Activated CD8-positive, alpha-beta memory T cell treated with anti-CD3 and anti-CD28 coated beads, Interleukin-2, amount 10 ng/mL, durations not matched to agents 7 days and 5 days (primary cell): ENCODE results near the gene ZNF775. TPM values are rescaled to one million over a fixed set of nuclear protein-coding genes. Genes with fewer than 3 reads are reported as not detected.

Experiments used
- ATAC-seq: fragments of 150-1000 bp; cut with Tn5 transposase; one replicate; pipeline ENCODE4 v1.10.0; 2021; ENCODE audit warnings: moderate library complexity
- CTCF ChIA-PET: fragments of 350-600 bp; sonication (Branson Sonifier 250); formaldehyde crosslinking; loops from one replicate; lab custom pipeline; 2021; ENCODE audit warnings: antibody characterized with exemption; lab: Charles Lee
- DNase-seq: peaks from one replicate; pipeline ENCODE4 v3.0.0-alpha.2; 2020
- H3K27ac Mint-ChIP-seq: one replicate; pipeline ENCODE4 v1.8.0; 2021; ENCODE audit warnings: mild to moderate bottlenecking, mixed read lengths
- H3K27me3 Mint-ChIP-seq: one replicate; pipeline ENCODE4 v1.8.0; 2021; ENCODE audit warnings: mixed read lengths
- H3K36me3 Mint-ChIP-seq: one replicate; pipeline ENCODE4 v1.8.0; 2021; ENCODE audit warnings: mild to moderate bottlenecking, mixed read lengths
- H3K4me1 Mint-ChIP-seq: one replicate; pipeline ENCODE4 v1.8.0; 2021; ENCODE audit warnings: mixed read lengths
- H3K4me3 Mint-ChIP-seq: one replicate; pipeline ENCODE4 v1.8.0; 2021; ENCODE audit warnings: mild to moderate bottlenecking, moderate library complexity, mixed read lengths
- H3K9me3 Mint-ChIP-seq: one replicate; pipeline ENCODE4 v1.8.0; 2022; ENCODE audit warnings: low read depth, mixed read lengths
- total RNA-seq, 2 experiments: library from RNA; stranded (reverse); gene quantifications; one replicate each; pipeline ENCODE4 v1.2.3, GENCODE V29; 2021

ZNF775 gene
- total RNA-seq, 2 experiments from 2014 or later: 7.5 to 8.4 TPM

GRCh38 chr7:150339409-150339809 lies 39.7 kb upstream of the ZNF775 start:
- CTCF ChIA-PET: no interaction called here
- Mint-ChIP-seq H3K9me3 (no peaks in the 10 kb centered on the region), H3K27me3 (peaks cover 39% of the 10 kb centered on the region), H3K4me3 (no peak overlapping the region), H3K4me1 (peaks cover 8% of the 10 kb centered on the region), H3K27ac (no peak overlapping the region), H3K36me3 (no peaks in the 10 kb centered on the region)
- no peak for ATAC-seq
- DNase-seq: no peak

GRCh38 chr7:150340024-150340749 lies 38.9 kb upstream of the ZNF775 start:
- Mint-ChIP-seq H3K4me3 (no peak overlapping the region), H3K4me1 (peaks cover 8% of the 10 kb centered on the region), H3K9me3 (no peaks in the 10 kb centered on the region), H3K27ac (no peak overlapping the region), H3K36me3 (no peaks in the 10 kb centered on the region), H3K27me3 (peaks cover 41% of the 10 kb centered on the region)
- no peak for ATAC-seq
- CTCF ChIA-PET: no interaction called here
- no peak for DNase-seq

GRCh38 chr7:150340875-150341262 lies 38.3 kb upstream of the ZNF775 start:
- Mint-ChIP-seq H3K36me3 (no peaks in the 10 kb centered on the region), H3K27me3 (peaks cover 42% of the 10 kb centered on the region), H3K4me3 (no peak overlapping the region), H3K27ac (no peak overlapping the region), H3K9me3 (no peaks in the 10 kb centered on the region), H3K4me1 (peaks cover 8% of the 10 kb centered on the region)
- CTCF ChIA-PET: no interaction called here
- DNase-seq (no peak), ATAC-seq (no peak)

GRCh38 chr7:150341263-150342120 lies 37.6 kb upstream of the ZNF775 start, which contains the start of gene RARRES2:
Gene RARRES2, minus strand, starts transcription at chr7:150341629. Its CDS starts 1,020 bp downstream, at chr7:150340609.
- H3K4me1 Mint-ChIP-seq: peaks cover 8% of the 10 kb centered on the region
- DNase-seq: no peak
- no peaks in the 10 kb centered on the region for H3K9me3 Mint-ChIP-seq
- no peak within 1 kb of the TSS for H3K27ac Mint-ChIP-seq
- CTCF ChIA-PET: no interaction called here
- no peaks in the 10 kb centered on the region for H3K36me3 Mint-ChIP-seq
- H3K4me3 Mint-ChIP-seq: no peak within 1 kb of the TSS
- peaks cover 47% of the 10 kb centered on the region for H3K27me3 Mint-ChIP-seq
- no peak for ATAC-seq

- peaks cover 8% of the 10 kb centered on the region for H3K4me1 Mint-ChIP-seq
- H3K9me3 Mint-ChIP-seq: no peaks in the 10 kb centered on the region
- no peak overlapping the region for H3K27ac Mint-ChIP-seq
- H3K4me3 Mint-ChIP-seq: no peak overlapping the region
- no peak for ATAC-seq
- CTCF ChIA-PET: interaction anchor here (1.4 kb wide), 1 partner anchor 16 kb away, joined by 3 read pairs; no protein-coding TSS in a partner anchor
- no peaks in the 10 kb centered on the region for H3K36me3 Mint-ChIP-seq
- H3K27me3 Mint-ChIP-seq: peaks cover 48% of the 10 kb centered on the region
- DNase-seq: no peak
Measured at GRCh38 chr7:150342121-150342408, 37.1 kb upstream of the ZNF775 start.

- H3K27ac Mint-ChIP-seq: no peak overlapping the region
- no peak overlapping the region for H3K4me3 Mint-ChIP-seq
- no peak for ATAC-seq
- H3K4me1 Mint-ChIP-seq: peaks cover 8% of the 10 kb centered on the region
- H3K9me3 Mint-ChIP-seq: no peaks in the 10 kb centered on the region
- CTCF ChIA-PET: interaction anchor here (0.6 to 1.4 kb wide), 3 partner anchors 12 to 27 kb away, joined by 3 read pairs; no protein-coding TSS in a partner anchor
- no peak for DNase-seq
- H3K36me3 Mint-ChIP-seq: no peaks in the 10 kb centered on the region
- peaks cover 52% of the 10 kb centered on the region for H3K27me3 Mint-ChIP-seq
Measured at GRCh38 chr7:150343225-150343624, 35.9 kb upstream of the ZNF775 start.

- Mint-ChIP-seq H3K36me3 (no peaks in the 10 kb centered on the region), H3K4me3 (no peak overlapping the region), H3K27me3 (peaks cover 54% of the 10 kb centered on the region), H3K27ac (no peak overlapping the region), H3K9me3 (no peaks in the 10 kb centered on the region), H3K4me1 (peaks cover 8% of the 10 kb centered on the region)
- no peak for ATAC-seq
- CTCF ChIA-PET: no interaction called here
- no peak for DNase-seq
Measured at GRCh38 chr7:150344299-150344698, 34.8 kb upstream of the ZNF775 start.

GRCh38 chr7:150345012-150345411 lies 34.1 kb upstream of the ZNF775 start:
- Mint-ChIP-seq H3K4me1 (peaks cover 3% of the 10 kb centered on the region), H3K9me3 (no peaks in the 10 kb centered on the region), H3K27me3 (peaks cover 49% of the 10 kb centered on the region), H3K4me3 (no peak overlapping the region), H3K36me3 (no peaks in the 10 kb centered on the region), H3K27ac (no peak overlapping the region)
- ATAC-seq: no peak
- DNase-seq: no peak
- CTCF ChIA-PET: no interaction called here

GRCh38 chr7:150346922-150347321 lies 32.2 kb upstream of the ZNF775 start:
- CTCF ChIA-PET: interaction anchor here (1.2 kb wide), 1 partner anchor 9 kb away, joined by 6 read pairs; no protein-coding TSS in a partner anchor
- H3K4me1 Mint-ChIP-seq: no peaks in the 10 kb centered on the region

GRCh38 chr7:150351587-150352194 lies 27.4 kb upstream of the ZNF775 start:
- no peak overlapping the region for H3K27ac Mint-ChIP-seq
- H3K27me3 Mint-ChIP-seq: peaks cover 10% of the 10 kb centered on the region
- H3K4me3 Mint-ChIP-seq: no peak overlapping the region
- H3K36me3 Mint-ChIP-seq: no peaks in the 10 kb centered on the region
- CTCF ChIA-PET: interaction anchor here (7.3 kb wide), 1 partner anchor 16 kb away, joined by 56 read pairs; the partner anchor contains the start of gene REPIN1
- peaks cover 9% of the 10 kb centered on the region for H3K4me1 Mint-ChIP-seq
- ATAC-seq (no peak), DNase-seq (no peak)
- H3K9me3 Mint-ChIP-seq: no peaks in the 10 kb centered on the region

More at GRCh38 chr7:150346922-150347321, 32.2 kb upstream of the ZNF775 start:
- no peak overlapping the region for H3K27ac Mint-ChIP-seq
- H3K9me3 Mint-ChIP-seq: no peaks in the 10 kb centered on the region
- DNase-seq (no peak), ATAC-seq (no peak)
- peaks cover 36% of the 10 kb centered on the region for H3K27me3 Mint-ChIP-seq
- H3K36me3 Mint-ChIP-seq: no peaks in the 10 kb centered on the region
- no peak overlapping the region for H3K4me3 Mint-ChIP-seq

- ATAC-seq: no peak
- H3K27me3 Mint-ChIP-seq: peaks cover 6% of the 10 kb centered on the region
- no peak overlapping the region for H3K27ac Mint-ChIP-seq
- H3K36me3 Mint-ChIP-seq: peaks cover 6% of the 10 kb centered on the region
- peaks cover 2% of the 10 kb centered on the region for H3K9me3 Mint-ChIP-seq
- DNase-seq: no peak
- peaks cover 43% of the 10 kb centered on the region for H3K4me1 Mint-ChIP-seq
- CTCF ChIA-PET: interaction anchor here (0.6 to 7.3 kb wide), 19 partner anchors 9 to 630 kb away, joined by 3 to 56 read pairs (median 5); partner anchors contain the start of genes ACTR3C, LRRC61 and REPIN1
- H3K4me3 Mint-ChIP-seq: no peak overlapping the region
Measured at GRCh38 chr7:150355666-150356059, 23.5 kb upstream of the ZNF775 start.

GRCh38 chr7:150356265-150356897 lies 22.7 kb upstream of the ZNF775 start:
- DNase-seq (no peak), ATAC-seq (peak; percentile 34)
- no peak overlapping the region for H3K27ac Mint-ChIP-seq
- peaks cover 6% of the 10 kb centered on the region for H3K36me3 Mint-ChIP-seq
- no peak overlapping the region for H3K4me3 Mint-ChIP-seq
- peaks cover 43% of the 10 kb centered on the region for H3K4me1 Mint-ChIP-seq
- peaks cover 6% of the 10 kb centered on the region for H3K27me3 Mint-ChIP-seq
- CTCF ChIA-PET: interaction anchor here (0.6 to 7.3 kb wide), 15 partner anchors 10 to 630 kb away, joined by 3 to 56 read pairs (median 6); partner anchors contain the start of genes ACTR3C, LRRC61 and REPIN1
- H3K9me3 Mint-ChIP-seq: peaks cover 2% of the 10 kb centered on the region
